Kidney glomerular epithelial cell (primary cell): ENCODE results near the gene GGCX.

Experiments used
- DNase-seq: peaks from one replicate; lab custom pipeline; 2025; lab: John Stamatoyannopoulos, UW

Gene GGCX

GRCh38 chr2:85516653-85517389 lies 44.5 kb downstream of the GGCX start:
- no peak for DNase-seq

- no peak for DNase-seq
Observed at GRCh38 chr2:85514323-85514722, 47.0 kb downstream of the GGCX start.

- no peak for DNase-seq
Observed at GRCh38 chr2:85511008-85511811, 50.1 kb downstream of the GGCX start.

DNA sequence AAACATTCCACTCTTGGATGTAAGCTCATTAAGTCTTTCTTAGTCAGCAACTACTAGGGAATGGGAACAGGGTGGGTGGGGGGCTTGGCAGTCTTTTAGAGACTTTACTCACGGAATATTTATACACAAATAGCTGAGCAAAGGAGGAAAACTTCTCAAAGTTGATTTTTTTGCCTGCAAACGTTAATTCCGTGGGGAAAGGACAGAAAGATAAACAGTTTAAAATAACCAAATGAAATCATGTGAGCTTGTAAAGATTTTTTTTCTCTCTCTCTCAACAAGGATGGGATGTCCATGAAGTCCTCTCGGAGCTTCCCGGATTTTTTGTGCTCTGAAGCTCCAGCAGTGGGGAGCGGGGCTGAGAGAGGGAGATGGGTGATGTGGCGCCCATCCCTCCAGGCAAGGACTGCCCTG lies 54.5 kb downstream of the GGCX start:
- no peak for DNase-seq

GRCh38 chr2:85505551-85506238 lies 55.6 kb downstream of the GGCX start:
- DNase-seq = no peak

DNA sequence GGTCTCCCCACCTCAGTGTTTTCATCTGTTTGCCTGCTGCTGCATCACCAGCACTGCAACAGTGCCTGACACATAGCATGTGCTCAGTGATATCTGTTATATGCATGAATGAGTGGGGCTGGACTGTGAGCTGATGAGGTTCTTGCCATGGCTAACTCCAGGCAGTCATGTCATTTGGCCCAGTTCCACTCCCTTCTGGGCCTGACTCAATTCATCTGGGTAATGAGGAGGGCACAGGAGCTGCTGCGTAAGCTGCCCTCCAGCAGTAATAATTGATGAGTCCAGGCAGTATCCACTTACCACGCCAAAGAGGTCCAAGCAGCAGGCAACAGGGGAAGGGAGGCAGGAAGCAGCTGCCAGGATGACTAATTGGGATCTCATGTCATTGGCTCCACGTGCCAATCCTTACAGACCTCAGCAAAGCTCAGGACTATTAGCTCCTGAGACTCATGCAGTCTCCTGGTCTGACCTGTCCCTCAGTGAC lies 56.5 kb downstream of the GGCX start:
- DNase-seq = peak; percentile 94

GRCh38 chr2:85503851-85504777 lies 57.2 kb downstream of the GGCX start:
- DNase-seq = peak; percentile 32

DNA sequence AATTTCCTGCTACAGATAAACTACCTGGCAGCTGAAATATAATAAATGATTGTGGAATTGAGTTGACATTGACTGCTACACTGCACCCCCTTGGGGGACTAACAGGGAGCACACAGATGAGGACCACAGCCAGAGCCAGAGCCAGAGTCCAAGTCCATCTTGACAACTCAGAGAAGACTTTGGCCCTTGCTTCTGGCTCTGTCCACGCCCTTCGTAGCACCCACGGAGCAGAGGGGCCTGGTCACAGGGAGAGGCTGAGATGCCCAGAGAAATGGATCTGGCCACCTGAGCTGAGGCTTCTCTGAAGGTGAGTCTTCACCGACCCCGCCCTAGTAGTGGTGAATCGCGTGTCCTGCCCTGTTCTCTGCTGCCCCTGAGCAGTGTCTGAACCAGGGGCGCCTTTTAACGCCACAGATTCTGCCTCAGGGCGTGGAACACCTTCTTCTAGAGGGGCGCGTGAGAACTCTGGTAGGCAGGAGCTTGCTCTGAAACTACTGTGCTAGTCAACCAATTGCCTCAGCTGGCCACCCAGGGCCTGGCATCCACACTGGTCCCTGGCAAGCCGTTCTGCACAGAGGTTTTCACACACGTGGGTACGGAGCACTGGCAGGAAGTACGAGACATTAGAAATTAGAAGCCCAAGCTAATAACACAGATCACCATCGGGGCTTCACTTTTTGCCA lies 58.0 kb downstream of the GGCX start:
- no peak for DNase-seq

DNA sequence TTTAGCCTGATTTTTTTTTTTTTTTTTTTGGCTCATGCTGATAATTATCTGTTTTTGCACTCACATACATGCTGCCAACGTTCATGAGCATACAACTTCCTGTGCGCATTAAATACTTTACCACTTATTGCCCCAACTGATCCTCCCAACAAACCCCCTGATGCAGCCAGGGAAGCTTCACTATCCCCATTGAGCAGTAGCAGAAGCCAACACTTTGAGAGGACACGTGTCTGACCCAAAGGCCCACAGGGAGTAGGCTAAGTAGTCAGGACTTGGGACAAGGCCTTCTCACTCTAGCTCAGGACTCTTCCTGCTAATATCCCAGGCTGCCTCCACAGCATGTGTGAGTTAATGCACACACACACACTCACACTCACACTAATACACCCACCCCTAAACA lies 58.6 kb downstream of the GGCX start:
- no peak for DNase-seq

GRCh38 chr2:85501248-85501647 lies 60.0 kb downstream of the GGCX start:
- DNase-seq = no peak

GRCh38 chr2:85497944-85498630 lies 63.2 kb downstream of the GGCX start:
- no peak for DNase-seq

DNA sequence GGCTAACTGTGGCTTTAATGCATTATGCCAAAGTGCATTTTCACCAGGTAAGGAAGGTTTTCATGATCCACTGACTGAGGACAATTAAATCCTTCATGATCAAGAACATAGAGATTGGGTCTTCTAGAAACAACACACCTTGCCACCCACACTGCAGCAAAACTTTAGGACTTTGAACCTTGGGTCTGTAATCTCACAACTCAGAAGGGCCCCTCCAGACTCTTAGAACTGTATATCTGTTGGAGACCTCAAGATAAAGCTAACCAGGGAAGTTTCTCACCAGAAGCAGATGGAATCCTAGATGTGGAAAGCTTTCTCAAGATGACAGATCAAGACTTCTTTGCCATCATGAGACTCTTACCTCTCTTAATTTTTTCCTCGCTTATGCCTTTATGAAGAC lies 64.9 kb downstream of the GGCX start:
- DNase-seq = no peak
